ENCODE measurements around the gene MRAS. TPM values are rescaled to one million over a fixed set of nuclear protein-coding genes. Genes with fewer than 3 reads are reported as not detected.
A peak's percentile ranks its signal among the peaks of the same experiment; 100 is the strongest.

The MRAS gene
- polyA plus RNA-seq, 1 donor (not counting 4 experiments of a cell fraction or from before 2014, with no cell fraction given): 7.7 TPM

DNA sequence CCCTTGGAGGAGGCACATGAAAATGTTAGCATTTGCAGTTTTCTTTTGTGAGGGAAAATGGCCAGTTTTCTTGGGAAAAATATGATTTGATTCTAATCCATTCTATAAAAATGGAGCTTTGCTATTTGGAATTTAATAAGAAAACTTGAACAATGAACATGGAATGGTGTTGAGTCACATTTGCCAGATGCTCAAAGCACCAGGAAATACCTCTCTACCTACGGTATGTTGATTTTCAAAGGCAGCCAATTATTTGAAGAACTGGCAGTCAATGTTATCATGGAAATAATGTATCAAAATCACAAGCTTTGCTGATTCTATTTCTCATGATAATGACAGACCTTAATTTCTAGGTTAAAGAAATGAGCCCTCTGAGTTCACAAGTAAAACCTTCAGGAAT is 33.6 kb upstream of the MRAS start:
- H3K27me3 ChIP-seq (ENCODE audit: control insufficient read depth, extremely low read depth, insufficient read depth, low read length): no peaks in the 10 kb centered on the region
- FAIRE-seq (peak; percentile 70), DNase-seq (ENCODE audit: low read depth, low spot score) (no peak)
- dilution Hi-C loops (cut with MboI; ENCODE audit: extremely low pct_ligation_motif_present, low sequenced_read_pairs): no loop called here
- H2AFZ ChIP-seq (ENCODE audit: control insufficient read depth, low read length): peak overlapping the region; percentile 28
- H3K9me1 ChIP-seq (ENCODE audit: control insufficient read depth, extremely low read depth, insufficient read depth, low read length): no peaks in the 10 kb centered on the region
- H3K4me1 ChIP-seq (ENCODE audit: control insufficient read depth, extremely low read depth, insufficient read depth, low read length): peaks cover 4% of the 10 kb centered on the region
- no peaks in the 10 kb centered on the region for H3K79me2 ChIP-seq (ENCODE audit: control insufficient read depth, insufficient read depth, low read length)
- H3K9ac ChIP-seq (ENCODE audit: control insufficient read depth, extremely low read depth, insufficient read depth, low read length): no peak overlapping the region
- H3K36me3 ChIP-seq (ENCODE audit: control insufficient read depth in 2 of 2, extremely low read depth in 1 of 2, insufficient read depth in 2 of 2, low read length in 2 of 2): no peaks in the 10 kb centered on the region
- H3K4me3 ChIP-seq (ENCODE audit: control insufficient read depth in 2 of 3, extremely low read depth in 1 of 3, insufficient read depth in 2 of 3, low read depth in 1 of 3, low read length in 3 of 3): no peak overlapping the region
- TF ChIP-seq, protein P1, sequence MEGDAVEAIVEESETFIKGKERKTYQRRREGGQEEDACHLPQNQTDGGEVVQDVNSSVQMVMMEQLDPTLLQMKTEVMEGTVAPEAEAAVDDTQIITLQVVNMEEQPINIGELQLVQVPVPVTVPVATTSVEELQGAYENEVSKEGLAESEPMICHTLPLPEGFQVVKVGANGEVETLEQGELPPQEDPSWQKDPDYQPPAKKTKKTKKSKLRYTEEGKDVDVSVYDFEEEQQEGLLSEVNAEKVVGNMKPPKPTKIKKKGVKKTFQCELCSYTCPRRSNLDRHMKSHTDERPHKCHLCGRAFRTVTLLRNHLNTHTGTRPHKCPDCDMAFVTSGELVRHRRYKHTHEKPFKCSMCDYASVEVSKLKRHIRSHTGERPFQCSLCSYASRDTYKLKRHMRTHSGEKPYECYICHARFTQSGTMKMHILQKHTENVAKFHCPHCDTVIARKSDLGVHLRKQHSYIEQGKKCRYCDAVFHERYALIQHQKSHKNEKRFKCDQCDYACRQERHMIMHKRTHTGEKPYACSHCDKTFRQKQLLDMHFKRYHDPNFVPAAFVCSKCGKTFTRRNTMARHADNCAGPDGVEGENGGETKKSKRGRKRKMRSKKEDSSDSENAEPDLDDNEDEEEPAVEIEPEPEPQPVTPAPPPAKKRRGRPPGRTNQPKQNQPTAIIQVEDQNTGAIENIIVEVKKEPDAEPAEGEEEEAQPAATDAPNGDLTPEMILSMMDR (optimal IDR thresholded peaks at IDR 0.05 in 1 of 3, IDR thresholded peaks at IDR 0.05 in 1 of 3, conservative IDR thresholded peaks at IDR 0.05 in 1 of 3; ENCODE audit: extremely low read depth in 1 of 3, insufficient read depth in 2 of 3, low read length in 3 of 3): no peak
- no peak for TF ChIP-seq EZH2 (IDR thresholded peaks at IDR 0.05; ENCODE audit: low read length)
- H3K9me3 ChIP-seq (ENCODE audit: control insufficient read depth, low read depth, low read length): no peaks in the 10 kb centered on the region
- no peak overlapping the region for H3K4me2 ChIP-seq (ENCODE audit: control insufficient read depth, extremely low read depth, insufficient read depth, low read depth, low read length)
- H4K20me1 ChIP-seq (ENCODE audit: control insufficient read depth, extremely low read depth, insufficient read depth, low read length): no peaks in the 10 kb centered on the region
- no peak overlapping the region for H3K27ac ChIP-seq (ENCODE audit: control insufficient read depth, insufficient read depth, low read length)

DNA sequence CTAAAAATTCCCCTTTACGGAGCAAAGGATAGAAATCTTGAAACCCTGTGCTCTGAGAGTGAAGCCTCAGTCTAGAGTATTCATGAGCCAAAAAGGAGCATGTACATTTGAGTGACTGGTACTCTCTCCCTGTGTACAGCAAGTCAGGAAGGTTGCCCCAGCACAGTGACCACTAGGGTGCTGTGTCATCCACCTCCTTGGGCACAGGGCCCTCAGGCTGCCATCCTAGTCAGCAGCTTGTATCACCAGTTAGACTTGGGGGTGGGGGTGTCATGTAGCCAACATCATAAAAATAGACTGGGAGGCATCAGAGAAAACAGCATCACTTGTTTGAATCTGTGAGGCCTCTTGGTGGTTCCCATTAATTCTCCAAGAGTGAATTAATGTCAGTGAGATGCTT is 30.7 kb upstream of the MRAS start:
- no peak overlapping the region for H3K4me3 ChIP-seq (ENCODE audit: control insufficient read depth in 2 of 3, extremely low read depth in 1 of 3, insufficient read depth in 2 of 3, low read depth in 1 of 3, low read length in 3 of 3)
- H3K9me3 ChIP-seq (ENCODE audit: control insufficient read depth, low read depth, low read length): no peaks in the 10 kb centered on the region
- H3K79me2 ChIP-seq (ENCODE audit: control insufficient read depth, insufficient read depth, low read length): no peaks in the 10 kb centered on the region
- H3K27ac ChIP-seq (ENCODE audit: control insufficient read depth, insufficient read depth, low read length): no peak overlapping the region
- H3K4me1 ChIP-seq (ENCODE audit: control insufficient read depth, extremely low read depth, insufficient read depth, low read length): peaks cover 4% of the 10 kb centered on the region
- no peaks in the 10 kb centered on the region for H3K27me3 ChIP-seq (ENCODE audit: control insufficient read depth, extremely low read depth, insufficient read depth, low read length)
- H3K9me1 ChIP-seq (ENCODE audit: control insufficient read depth, extremely low read depth, insufficient read depth, low read length): no peaks in the 10 kb centered on the region
- no peaks in the 10 kb centered on the region for H4K20me1 ChIP-seq (ENCODE audit: control insufficient read depth, extremely low read depth, insufficient read depth, low read length)
- TF ChIP-seq, protein P1 (optimal IDR thresholded peaks at IDR 0.05 in 1 of 3, IDR thresholded peaks at IDR 0.05 in 1 of 3, conservative IDR thresholded peaks at IDR 0.05 in 1 of 3; ENCODE audit: extremely low read depth in 1 of 3, insufficient read depth in 2 of 3, low read length in 3 of 3): no peak
- no peak for TF ChIP-seq EZH2 (IDR thresholded peaks at IDR 0.05; ENCODE audit: low read length)
- FAIRE-seq (no peak), DNase-seq (ENCODE audit: low read depth, low spot score) (no peak)
- H3K36me3 ChIP-seq (ENCODE audit: control insufficient read depth in 2 of 2, extremely low read depth in 1 of 2, insufficient read depth in 2 of 2, low read length in 2 of 2): no peaks in the 10 kb centered on the region
- no peak overlapping the region for H3K9ac ChIP-seq (ENCODE audit: control insufficient read depth, extremely low read depth, insufficient read depth, low read length)
- dilution Hi-C loops (cut with MboI; ENCODE audit: extremely low pct_ligation_motif_present, low sequenced_read_pairs): no loop called here
- H2AFZ ChIP-seq (ENCODE audit: control insufficient read depth, low read length): no peak overlapping the region
- H3K4me2 ChIP-seq (ENCODE audit: control insufficient read depth, extremely low read depth, insufficient read depth, low read depth, low read length): no peak overlapping the region
